NT2/D1 (cell line): ENCODE measurements around the gene PCSK6.

Experiments
- YY1 ChIP-seq: IDR thresholded peaks from 2 replicates; pipeline ENCODE4 v1.6.1; 2011; ENCODE audit not compliant: insufficient read length, insufficient read depth
- ZNF274 ChIP-seq: IDR thresholded peaks from 2 replicates; pipeline ENCODE4 v1.6.1; 2011; ENCODE audit warnings: mild to moderate bottlenecking, low read depth, low read length

DNA sequence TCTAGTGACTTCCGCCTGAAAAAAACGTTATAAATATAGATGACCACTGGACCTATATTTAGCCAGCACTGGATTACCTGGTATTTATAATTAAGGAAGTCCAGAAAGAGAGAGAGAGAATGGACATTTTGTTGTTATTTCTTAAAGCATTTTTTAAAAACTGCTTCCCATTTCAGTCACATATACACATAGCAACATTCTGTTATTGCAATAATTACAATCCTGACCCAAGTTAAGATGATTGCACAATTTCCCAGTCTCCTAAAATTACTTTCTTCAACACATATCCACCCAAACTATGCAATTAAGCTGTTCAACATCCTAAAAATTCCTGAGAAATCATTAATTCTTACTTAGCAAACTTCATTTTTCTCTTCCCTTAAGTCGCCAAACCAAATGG lies 37.7 kb downstream of the PCSK6 start:
- TF ChIP-seq ZNF274 (no peak), YY1 (no peak)
